ENCODE data around the gene CTCFL.

CTCFL gene

GRCh38 chr20:57563522-57563921 is 38.6 kb upstream of the CTCFL start:
- Histone ChIP-seq H3K4me1 (ENCODE audit: insufficient read depth, low read length) (no peaks in the 10 kb centered on the region), H3K9me3 (ENCODE audit: control insufficient read depth, insufficient read depth, low read length) (no peaks in the 10 kb centered on the region), H3K36me3 (ENCODE audit: insufficient read depth, low read length) (no peaks in the 10 kb centered on the region), H3K9ac (ENCODE audit: low read depth, low read length) (no peak overlapping the region)

- Histone ChIP-seq H3K9ac (ENCODE audit: low read depth, low read length) (no peak overlapping the region), H3K36me3 (ENCODE audit: insufficient read depth, low read length) (no peaks in the 10 kb centered on the region), H3K4me1 (ENCODE audit: insufficient read depth, low read length) (no peaks in the 10 kb centered on the region), H3K9me3 (ENCODE audit: control insufficient read depth, insufficient read depth, low read length) (no peaks in the 10 kb centered on the region)
Measured at GRCh38 chr20:57562541-57563465, 37.9 kb upstream of the CTCFL start.

GRCh38 chr20:57561356-57562279 is 36.7 kb upstream of the CTCFL start:
- Histone ChIP-seq H3K4me1 (ENCODE audit: insufficient read depth, low read length) (no peaks in the 10 kb centered on the region), H3K36me3 (ENCODE audit: insufficient read depth, low read length) (no peaks in the 10 kb centered on the region), H3K9me3 (ENCODE audit: control insufficient read depth, insufficient read depth, low read length) (no peaks in the 10 kb centered on the region), H3K9ac (ENCODE audit: low read depth, low read length) (no peak overlapping the region)

GRCh38 chr20:57560554-57561355 is 35.8 kb upstream of the CTCFL start, which contains the start of gene PCK1:
Gene PCK1 (plus strand): TSS chr20:57561110. CDS start chr20:57561412, 302 bp downstream.
- Histone ChIP-seq H3K9me3 (ENCODE audit: control insufficient read depth, insufficient read depth, low read length) (no peaks in the 10 kb centered on the region), H3K4me1 (ENCODE audit: insufficient read depth, low read length) (no peaks in the 10 kb centered on the region), H3K9ac (ENCODE audit: low read depth, low read length) (no peak within 1 kb of the TSS), H3K36me3 (ENCODE audit: insufficient read depth, low read length) (no peaks in the 10 kb centered on the region)

- H3K9ac ChIP-seq (ENCODE audit: low read depth, low read length) = no peak overlapping the region
- no peaks in the 10 kb centered on the region for H3K9me3 ChIP-seq (ENCODE audit: control insufficient read depth, insufficient read depth, low read length)
- no peaks in the 10 kb centered on the region for H3K36me3 ChIP-seq (ENCODE audit: insufficient read depth, low read length)
- no peaks in the 10 kb centered on the region for H3K4me1 ChIP-seq (ENCODE audit: insufficient read depth, low read length)
Measured at GRCh38 chr20:57559658-57560553, 35.0 kb upstream of the CTCFL start.

GRCh38 chr20:57559289-57559634 is 34.3 kb upstream of the CTCFL start:
- Histone ChIP-seq H3K9me3 (ENCODE audit: control insufficient read depth, insufficient read depth, low read length) (no peaks in the 10 kb centered on the region), H3K9ac (ENCODE audit: low read depth, low read length) (no peak overlapping the region), H3K4me1 (ENCODE audit: insufficient read depth, low read length) (no peaks in the 10 kb centered on the region), H3K36me3 (ENCODE audit: insufficient read depth, low read length) (no peaks in the 10 kb centered on the region)

- no peaks in the 10 kb centered on the region for H3K36me3 ChIP-seq (ENCODE audit: insufficient read depth, low read length)
- no peak overlapping the region for H3K9ac ChIP-seq (ENCODE audit: low read depth, low read length)
- H3K9me3 ChIP-seq (ENCODE audit: control insufficient read depth, insufficient read depth, low read length) = no peaks in the 10 kb centered on the region
- H3K4me1 ChIP-seq (ENCODE audit: insufficient read depth, low read length) = no peaks in the 10 kb centered on the region
Measured at GRCh38 chr20:57558614-57559288, 33.8 kb upstream of the CTCFL start.

GRCh38 chr20:57557926-57558613 is 33.1 kb upstream of the CTCFL start:
- H3K9me3 ChIP-seq (ENCODE audit: control insufficient read depth, insufficient read depth, low read length) = no peaks in the 10 kb centered on the region
- H3K4me1 ChIP-seq (ENCODE audit: insufficient read depth, low read length) = no peaks in the 10 kb centered on the region
- no peaks in the 10 kb centered on the region for H3K36me3 ChIP-seq (ENCODE audit: insufficient read depth, low read length)
- H3K9ac ChIP-seq (ENCODE audit: low read depth, low read length) = no peak overlapping the region

GRCh38 chr20:57556980-57557274 is 32.0 kb upstream of the CTCFL start:
- H3K9me3 ChIP-seq (ENCODE audit: control insufficient read depth, insufficient read depth, low read length) = no peaks in the 10 kb centered on the region
- no peaks in the 10 kb centered on the region for H3K4me1 ChIP-seq (ENCODE audit: insufficient read depth, low read length)
- no peak overlapping the region for H3K9ac ChIP-seq (ENCODE audit: low read depth, low read length)
- H3K36me3 ChIP-seq (ENCODE audit: insufficient read depth, low read length) = no peaks in the 10 kb centered on the region

GRCh38 chr20:57555457-57556184 is 30.7 kb upstream of the CTCFL start:
- Histone ChIP-seq H3K36me3 (ENCODE audit: insufficient read depth, low read length) (no peaks in the 10 kb centered on the region), H3K9me3 (ENCODE audit: control insufficient read depth, insufficient read depth, low read length) (no peaks in the 10 kb centered on the region), H3K9ac (ENCODE audit: low read depth, low read length) (no peak overlapping the region), H3K4me1 (ENCODE audit: insufficient read depth, low read length) (no peaks in the 10 kb centered on the region)

GRCh38 chr20:57553376-57554018 is 28.6 kb upstream of the CTCFL start:
- Histone ChIP-seq H3K9me3 (ENCODE audit: control insufficient read depth, insufficient read depth, low read length) (no peaks in the 10 kb centered on the region), H3K9ac (ENCODE audit: low read depth, low read length) (no peak overlapping the region), H3K4me1 (ENCODE audit: insufficient read depth, low read length) (no peaks in the 10 kb centered on the region), H3K36me3 (ENCODE audit: insufficient read depth, low read length) (no peaks in the 10 kb centered on the region)

GRCh38 chr20:57552471-57552870 is 27.5 kb upstream of the CTCFL start:
- no peaks in the 10 kb centered on the region for H3K4me1 ChIP-seq (ENCODE audit: insufficient read depth, low read length)
- no peak overlapping the region for H3K9ac ChIP-seq (ENCODE audit: low read depth, low read length)
- no peaks in the 10 kb centered on the region for H3K36me3 ChIP-seq (ENCODE audit: insufficient read depth, low read length)
- no peaks in the 10 kb centered on the region for H3K9me3 ChIP-seq (ENCODE audit: control insufficient read depth, insufficient read depth, low read length)

All from ES-I3 (cell line).